Stromal cell of bone marrow (primary cell): ENCODE results near the gene KLK10.

ENCODE experiments used
- DNase-seq: peaks from one replicate; pipeline ENCODE4 v3.0.0-alpha.2; 2012; ENCODE audit warnings: low read depth

KLK10 gene

GRCh38 chr19:50967929-50968715 is 51.4 kb downstream of the KLK10 start:
- no peak for DNase-seq

- no peak for DNase-seq
Observed at GRCh38 chr19:50964266-50964665, 55.2 kb downstream of the KLK10 start.

GRCh38 chr19:50963381-50963780 is 56.1 kb downstream of the KLK10 start:
- DNase-seq, result no peak
